SKM-1 treated with dmso at 0.1 percent for 144 hours (cell line): ENCODE data around the gene XAF1.
"Not testable (repeated sequence)": the region's sequence is repeated elsewhere in the genome, so short reads cannot be mapped to it uniquely, and the experiment has no call there.

ENCODE experiments used
- DNase-seq: peaks from one replicate; lab custom pipeline; 2025; ENCODE audit not compliant: unreplicated experiment; lab: John Stamatoyannopoulos, UW

The XAF1 gene

GRCh38 chr17:6797718-6798351 is 42.0 kb downstream of the XAF1 start:
- DNase-seq: no peak

GRCh38 chr17:6799738-6800137 is 43.9 kb downstream of the XAF1 start:
- no peak for DNase-seq

DNA sequence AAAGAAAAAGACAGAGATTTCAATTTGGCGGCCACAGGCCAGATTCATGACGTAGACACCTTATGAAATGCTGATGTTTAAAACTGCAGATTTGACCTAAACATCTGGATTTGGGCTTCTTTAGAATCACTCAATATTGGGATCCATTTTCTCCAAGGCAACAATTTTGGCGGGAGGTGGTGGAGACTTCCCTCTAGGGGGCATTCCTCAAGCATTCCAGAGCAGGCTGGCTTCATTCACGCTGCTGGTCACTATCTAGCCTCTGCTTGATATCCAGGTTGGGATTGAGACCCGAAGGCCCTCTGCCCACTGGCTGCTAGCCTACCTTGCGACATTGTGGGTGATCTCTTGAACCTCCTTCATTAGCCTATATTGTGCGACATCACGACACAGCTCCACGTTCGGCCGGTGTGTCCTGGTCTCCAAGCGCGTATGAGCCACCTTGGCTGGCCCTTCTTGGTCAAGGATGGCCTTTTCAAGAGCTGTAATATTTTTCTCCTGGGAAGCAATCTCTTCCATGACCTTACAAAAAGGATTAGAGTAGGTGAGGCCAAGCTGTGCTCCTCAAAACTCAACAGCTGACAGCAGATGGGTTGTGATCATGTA is 44.7 kb downstream of the XAF1 start:
- no peak for DNase-seq

DNA sequence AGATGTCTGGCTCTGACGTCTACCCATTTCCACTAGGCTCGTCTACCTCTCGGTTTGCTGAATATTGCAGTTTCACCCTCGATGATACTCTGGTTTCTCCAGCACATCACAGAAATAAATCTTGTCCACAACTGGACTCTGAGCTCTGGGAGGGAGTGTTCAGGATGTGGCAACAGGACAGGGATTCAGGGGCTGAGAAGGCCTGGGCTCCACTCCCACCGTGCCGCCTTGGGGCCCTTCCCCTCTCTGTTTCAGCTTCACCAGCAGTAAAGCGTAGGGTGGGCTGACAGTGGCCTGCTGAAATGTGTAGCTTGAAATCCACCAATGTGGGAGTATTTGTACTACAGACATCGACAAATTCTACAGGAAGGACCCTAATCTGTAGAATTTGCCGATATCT is 55.7 kb downstream of the XAF1 start:
- DNase-seq: no peak

GRCh38 chr17:6812295-6812694 is 56.4 kb downstream of the XAF1 start:
- no peak for DNase-seq

GRCh38 chr17:6815775-6816174 is 59.9 kb downstream of the XAF1 start:
- DNase-seq: no peak

GRCh38 chr17:6816368-6816767 is 60.5 kb downstream of the XAF1 start:
- DNase-seq: not testable (repeated sequence)

DNA sequence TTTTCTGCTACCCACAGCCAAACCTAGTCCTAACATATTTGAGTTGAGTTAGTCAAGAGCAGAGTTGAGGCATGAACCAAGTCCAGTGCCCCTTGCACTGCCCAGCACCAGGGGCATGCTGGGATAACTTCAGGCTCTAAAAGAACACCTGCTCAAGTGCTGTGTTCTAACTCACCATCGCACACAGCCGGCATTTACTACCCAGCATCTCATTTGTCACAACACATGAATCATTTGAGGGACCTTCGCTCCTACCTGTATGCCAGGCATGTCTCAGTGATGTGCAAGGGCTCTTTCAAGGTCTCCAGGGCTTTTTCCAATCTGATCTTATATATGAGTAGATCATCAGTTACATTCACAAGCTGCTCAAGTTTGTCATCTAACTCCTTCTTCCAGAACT is 63.1 kb downstream of the XAF1 start:
- DNase-seq: no peak

DNA sequence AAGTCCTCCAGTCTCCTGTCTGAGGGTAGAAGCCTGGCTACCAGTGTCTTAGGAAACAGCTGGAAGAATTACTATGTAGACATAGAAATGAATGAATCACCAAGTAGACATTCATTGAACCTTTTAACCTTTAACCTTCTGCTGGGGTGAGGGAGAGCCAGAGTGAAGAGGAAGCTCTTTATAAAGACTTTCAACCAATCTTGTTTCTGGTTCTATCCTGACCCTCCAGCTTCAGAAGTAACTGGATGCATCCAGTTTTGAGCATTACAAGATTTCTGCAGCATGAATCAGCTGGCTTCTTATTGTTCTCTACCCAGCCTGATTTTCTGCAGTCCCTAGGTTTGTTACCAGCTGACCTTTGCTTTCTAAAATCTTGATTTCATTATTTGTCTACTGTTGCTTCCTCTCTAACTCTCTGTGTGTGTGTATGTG is 67.2 kb downstream of the XAF1 start:
- no peak for DNase-seq
